DMS153 treated with DMSO at 0.1 percent for 48 hours (cell line): ENCODE measurements around the gene KCNJ2.

Experiments
- DNase-seq: peaks from one replicate; lab custom pipeline; 2025; ENCODE audit not compliant: unreplicated experiment; lab: John Stamatoyannopoulos, UW

The KCNJ2 gene

DNA sequence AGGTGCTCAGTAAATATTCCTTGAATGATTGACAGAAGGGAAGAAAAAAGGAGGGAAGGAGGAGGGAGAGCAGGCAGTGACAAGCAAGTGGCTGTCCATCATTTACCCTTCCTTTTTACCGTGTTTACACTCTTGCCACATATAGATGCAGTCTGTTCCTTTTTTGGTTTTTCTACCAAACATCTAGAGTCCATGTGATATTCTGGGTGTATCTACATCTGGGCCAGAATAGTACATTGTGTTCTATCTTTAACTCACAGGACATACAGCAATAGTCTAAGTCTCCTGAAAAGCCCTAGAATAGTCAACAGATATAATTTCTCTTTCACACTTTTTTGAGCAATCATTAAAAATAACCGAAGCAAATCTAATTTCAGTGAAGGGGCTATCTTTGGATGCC lies 33.5 kb downstream of the KCNJ2 start:
- no peak for DNase-seq

DNA sequence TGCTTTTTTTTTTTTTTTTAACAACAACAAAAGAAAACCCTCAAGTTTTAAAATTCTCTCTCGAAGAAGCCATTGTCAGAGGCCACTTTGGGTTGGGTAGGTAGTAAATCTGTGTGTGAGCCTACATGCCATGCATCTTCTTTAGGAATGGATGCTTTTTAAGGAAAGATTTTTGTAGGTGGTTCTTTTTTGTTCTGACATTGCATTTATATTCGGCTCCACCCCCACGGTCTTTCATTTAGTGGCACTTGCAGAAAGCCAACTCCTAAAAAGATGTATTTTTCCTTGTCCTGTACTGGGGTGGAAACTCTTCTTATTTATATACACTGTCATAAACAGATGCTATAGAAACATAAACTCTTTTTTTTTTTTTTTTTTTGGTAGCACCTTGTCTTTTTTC lies 35.1 kb downstream of the KCNJ2 start:
- DNase-seq = no peak

DNA sequence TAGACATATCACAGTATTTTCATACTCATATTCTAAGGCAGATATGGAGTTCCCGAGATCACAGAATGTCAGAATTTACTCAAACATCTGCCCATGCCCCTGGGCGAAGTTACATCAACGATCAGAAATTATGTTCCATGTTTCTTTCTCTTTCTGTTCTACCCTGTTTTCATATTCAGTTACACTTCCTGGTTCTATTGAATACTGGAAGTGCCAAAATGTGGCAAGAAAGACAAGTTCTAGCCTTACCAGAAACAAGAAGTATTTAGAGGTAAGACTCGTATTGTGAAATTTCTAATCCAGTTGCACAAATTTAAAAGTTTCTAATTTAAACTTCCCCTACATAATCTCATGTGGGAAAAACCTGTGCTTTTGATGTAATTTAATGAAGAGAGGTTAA lies 36.1 kb downstream of the KCNJ2 start:
- no peak for DNase-seq

DNA sequence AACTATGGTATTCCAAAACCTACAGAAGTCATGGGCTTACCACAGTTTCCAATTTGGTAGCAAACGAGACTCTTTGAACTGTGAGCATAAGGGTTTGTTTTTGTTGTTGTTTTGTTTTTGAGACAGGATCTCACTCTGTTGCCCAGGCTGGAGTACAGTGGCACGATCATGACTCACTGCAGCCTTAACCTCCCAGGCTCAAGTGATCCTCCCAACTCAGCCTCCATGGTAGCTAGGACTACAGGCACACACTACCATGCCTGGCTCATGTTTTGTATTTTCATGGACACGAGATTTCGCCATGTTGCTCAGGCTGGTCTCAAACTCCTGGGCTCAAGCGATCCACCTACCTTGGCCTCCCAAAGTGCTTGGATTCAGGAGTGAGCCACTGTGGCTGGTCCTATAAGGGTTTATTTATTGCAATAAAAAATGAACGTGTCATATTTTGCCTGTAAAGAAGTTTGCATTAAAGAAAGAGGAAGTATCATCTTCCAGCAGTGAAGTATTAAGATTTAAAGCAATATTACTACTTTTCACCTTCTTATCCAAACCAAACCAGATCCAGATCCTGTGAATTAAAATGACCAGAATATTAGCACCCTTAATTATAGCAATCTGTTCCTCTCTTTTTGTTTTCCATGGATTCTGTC lies 37.2 kb downstream of the KCNJ2 start:
- no peak for DNase-seq

DNA sequence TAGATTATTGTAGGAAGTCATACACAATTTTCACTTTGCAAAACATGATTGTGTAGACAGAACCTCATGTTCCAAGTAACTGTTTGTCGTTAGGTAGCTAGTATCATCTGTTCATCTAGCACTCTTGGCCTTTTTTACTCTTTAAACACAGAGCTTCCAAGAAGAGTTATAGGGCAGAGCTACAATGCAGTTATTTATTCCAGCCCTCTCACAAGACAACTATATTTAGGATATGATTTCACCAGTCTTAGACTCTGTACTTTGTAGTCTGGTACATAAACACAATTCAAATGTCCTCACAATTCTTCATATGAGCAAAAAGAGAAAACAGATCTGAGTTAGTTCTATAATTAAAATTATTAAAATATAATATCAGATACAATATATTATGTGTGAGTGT lies 37.9 kb downstream of the KCNJ2 start:
- no peak for DNase-seq

DNA sequence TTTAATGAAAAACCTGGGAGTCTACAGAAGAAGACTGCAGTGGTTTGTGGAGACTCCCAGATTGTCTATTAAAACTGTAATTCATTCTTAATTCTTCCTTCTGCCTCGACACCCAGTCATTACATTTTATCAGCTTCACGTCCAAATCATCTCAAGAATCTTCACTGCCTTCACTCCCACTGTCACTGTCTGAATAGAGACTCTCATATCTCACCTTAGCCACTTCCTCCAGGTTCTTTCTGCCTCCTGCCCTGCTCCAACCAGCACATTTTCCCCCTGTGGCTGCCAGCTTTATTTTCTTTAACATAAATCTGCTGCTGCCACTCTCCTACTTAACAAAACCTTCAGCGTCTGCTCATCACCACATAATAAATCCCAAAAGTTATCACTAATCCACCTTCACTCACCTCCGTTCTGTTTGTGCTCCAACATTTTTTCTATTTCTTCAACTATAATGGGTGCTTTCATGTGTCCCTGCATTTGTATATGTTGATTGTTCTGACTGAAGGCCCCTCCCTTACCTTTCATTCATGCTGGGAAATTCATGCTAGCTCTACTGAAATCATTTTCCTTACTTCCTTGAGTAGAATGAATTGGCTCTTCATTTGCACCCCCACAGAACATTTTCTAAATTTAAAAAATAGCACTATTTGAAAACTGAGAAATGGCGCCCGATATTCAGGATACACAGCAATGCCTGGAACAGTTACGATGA lies 38.9 kb downstream of the KCNJ2 start:
- DNase-seq = no peak

DNA sequence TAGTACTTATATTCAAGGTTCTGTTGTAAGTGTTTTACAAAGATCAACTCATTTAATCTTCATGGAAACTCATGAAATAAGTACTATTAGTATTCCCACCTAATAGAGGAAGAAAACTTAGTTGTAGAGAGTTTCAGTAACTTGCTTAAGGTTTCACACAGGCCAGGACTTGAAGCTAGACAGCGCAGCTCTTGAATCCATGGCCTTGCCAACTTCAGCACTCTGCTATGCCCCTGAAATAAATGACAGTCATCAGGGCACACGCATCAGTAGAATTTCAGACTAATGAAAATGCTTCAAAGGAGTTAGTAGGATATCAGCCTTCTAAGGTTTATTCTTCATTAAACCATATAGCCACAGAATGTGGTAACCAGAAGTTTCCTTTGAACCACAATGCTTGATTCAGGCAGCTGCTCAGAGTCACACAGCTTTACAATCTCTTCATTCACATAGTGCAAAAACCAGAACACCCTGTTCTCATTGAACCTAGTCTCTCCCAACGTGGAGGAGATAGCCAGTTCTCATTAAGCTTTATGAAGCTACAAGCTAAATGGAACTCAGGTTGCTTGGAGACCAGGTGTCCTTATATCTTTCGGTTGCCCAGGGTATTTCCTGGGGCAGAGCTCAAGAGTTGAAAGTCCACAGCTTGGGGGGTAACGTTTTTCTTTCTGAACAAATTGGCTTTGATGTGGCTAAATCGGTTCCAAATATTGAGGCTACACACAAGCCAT lies 39.7 kb downstream of the KCNJ2 start:
- no peak for DNase-seq

DNA sequence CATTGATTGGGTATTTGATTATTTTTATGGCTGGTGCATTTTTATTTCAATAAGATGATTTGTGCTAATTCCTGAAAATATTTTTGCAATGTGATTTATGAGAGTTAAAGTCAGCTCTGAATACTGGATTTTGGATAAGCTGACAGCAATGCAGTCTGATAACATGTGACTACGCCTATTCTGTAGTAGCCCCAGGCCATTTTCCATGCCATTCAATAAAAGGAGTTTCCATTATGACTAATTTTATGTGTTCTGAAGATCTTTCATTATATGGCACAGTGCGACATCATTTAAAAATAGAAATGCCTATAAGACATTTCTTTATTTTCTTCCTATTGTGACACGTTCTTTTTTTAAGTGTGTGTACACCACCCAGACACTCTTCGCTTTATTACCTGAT lies 46.3 kb downstream of the KCNJ2 start:
- DNase-seq = no peak

DNA sequence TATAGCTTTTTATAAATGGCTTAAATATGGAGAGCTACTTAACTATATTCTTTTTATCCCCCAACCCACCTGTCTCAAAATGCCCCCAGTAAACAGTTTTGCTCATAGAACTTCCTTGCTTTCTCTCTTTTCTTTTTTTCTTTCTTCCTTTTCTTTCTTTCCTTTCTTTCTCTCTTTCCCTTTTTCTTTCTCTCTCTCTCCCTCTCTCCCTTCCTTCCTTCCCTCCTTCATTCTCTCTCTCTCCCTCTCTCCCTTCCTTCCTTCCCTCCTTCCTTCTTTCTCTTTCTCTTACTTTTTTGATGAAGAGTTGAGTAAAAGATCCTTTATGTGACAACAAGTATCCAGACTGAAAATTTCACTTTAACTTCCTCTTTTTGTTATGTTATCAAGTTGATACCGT lies 48.2 kb downstream of the KCNJ2 start:
- DNase-seq = no peak

DNA sequence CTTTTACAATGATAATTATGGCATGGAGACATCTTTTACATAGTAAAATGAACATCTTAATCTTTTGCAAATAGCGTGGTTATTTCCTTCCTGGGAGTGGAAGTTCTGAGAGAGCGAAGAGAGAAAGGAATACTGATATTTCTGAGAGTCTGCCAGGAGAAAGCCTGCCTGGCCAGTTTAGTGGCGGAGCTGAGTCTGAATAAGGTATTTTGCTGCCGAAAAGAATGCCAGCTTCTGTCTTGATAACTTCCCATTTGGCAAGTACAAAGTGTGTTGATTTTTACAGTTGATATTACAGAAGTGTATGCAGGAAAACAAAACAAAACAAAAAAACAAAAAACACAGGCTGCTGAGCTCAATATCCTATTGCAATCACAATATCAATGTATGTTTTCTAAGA lies 55.9 kb downstream of the KCNJ2 start:
- no peak for DNase-seq
